Naive thymus-derived CD4-positive, alpha-beta T cell (primary cell): ENCODE results near the gene SF3B3. TPM values are rescaled to one million over a fixed set of nuclear protein-coding genes. Genes with fewer than 3 reads are reported as not detected.
"Not testable (repeated sequence)": the region's sequence is repeated elsewhere in the genome, so short reads cannot be mapped to it uniquely, and the experiment has no call there.

Experiments
- ATAC-seq: fragments of 150-1000 bp; cut with Tn5 transposase; 2 replicates; pipeline ENCODE4 v1.10.0; 2021; ENCODE audit warnings: mild to moderate bottlenecking, moderate library complexity
- CTCF ChIA-PET: fragments of 350-600 bp; sonication (Branson Sonifier 250); formaldehyde crosslinking; loops from one replicate; lab custom pipeline; 2021; ENCODE audit warnings: antibody characterized with exemption; lab: Charles Lee
- POLR2A ChIA-PET: fragments of 350-600 bp; sonication (Branson Sonifier 250); formaldehyde crosslinking; loops from one replicate; lab custom pipeline; 2021; ENCODE audit warnings: antibody characterized with exemption, inconsistent platforms; lab: Charles Lee
- DNase-seq, 9 donors: peaks; one replicate each; pipeline versions ENCODE4 v3.0.0 to v3.0.0-alpha.2; 2020 to 2022; ENCODE audit warnings: mixed read lengths in 1 of 9
- H3K27ac ChIP-seq: one replicate; pipeline ENCODE4 v1.7.0; 2013; ENCODE audit warnings: mild to moderate bottlenecking, low read depth, low read length, moderate library complexity
- H3K27me3 ChIP-seq, 2 donors: one replicate each; pipeline ENCODE4 v1.7.0; 2013; ENCODE audit warnings: low read length in 2 of 2, mild to moderate bottlenecking in 2 of 2, moderate library complexity in 2 of 2; ENCODE audit not compliant: control insufficient read depth in 2 of 2, insufficient read depth in 2 of 2
- H3K36me3 ChIP-seq, 3 experiments: 1 replicate in 2 of 3; 2 replicates in 1 of 3; pipeline ENCODE4 v1.7.0; 2013; ENCODE audit warnings: low read length in 3 of 3, mild to moderate bottlenecking in 3 of 3, moderate library complexity in 1 of 3; ENCODE audit not compliant: insufficient read depth in 3 of 3, control insufficient read depth in 2 of 3
- H3K4me1 ChIP-seq, 2 donors: one replicate each; pipeline ENCODE4 v1.7.0; 2013; ENCODE audit warnings: low read length in 2 of 2, mild to moderate bottlenecking in 2 of 2, moderate library complexity in 1 of 2; ENCODE audit not compliant: control insufficient read depth in 2 of 2, insufficient read depth in 2 of 2
- H3K4me3 ChIP-seq: 2 replicates; pipeline ENCODE4 v1.7.0; 2013; ENCODE audit warnings: mild to moderate bottlenecking, low read length
- H3K9me3 ChIP-seq, 3 experiments: 1 replicate in 2 of 3; 2 replicates in 1 of 3; pipeline ENCODE4 v1.7.0; 2013; ENCODE audit warnings: low read length in 3 of 3; ENCODE audit not compliant: control insufficient read depth in 2 of 3
- H3K27ac Mint-ChIP-seq, 9 donors: one replicate each; pipeline ENCODE4 v1.8.0; 2020 to 2022; ENCODE audit warnings: mixed read lengths in 9 of 9, mild to moderate bottlenecking in 8 of 9, moderate library complexity in 5 of 9, inconsistent platforms in 2 of 9
- H3K27me3 Mint-ChIP-seq, 5 donors: one replicate each; pipeline ENCODE4 v1.8.0; 2021 to 2022; ENCODE audit warnings: mixed read lengths in 5 of 5, mild to moderate bottlenecking in 1 of 5
- H3K36me3 Mint-ChIP-seq, 5 donors: one replicate each; pipeline ENCODE4 v1.8.0; 2020 to 2022; ENCODE audit warnings: mixed read lengths in 5 of 5, mild to moderate bottlenecking in 3 of 5, inconsistent platforms in 1 of 5
- H3K4me1 Mint-ChIP-seq, 7 donors: one replicate each; pipeline ENCODE4 v1.8.0; 2020 to 2022; ENCODE audit warnings: mixed read lengths in 7 of 7, mild to moderate bottlenecking in 3 of 7, inconsistent platforms in 1 of 7
- H3K4me3 Mint-ChIP-seq, 10 donors: one replicate each; pipeline ENCODE4 v1.8.0; 2020 to 2022; ENCODE audit warnings: mild to moderate bottlenecking in 10 of 10, mixed read lengths in 10 of 10, moderate library complexity in 6 of 10, inconsistent platforms in 2 of 10
- H3K9me3 Mint-ChIP-seq, 11 donors: one replicate each; pipeline ENCODE4 v1.8.0; 2020 to 2022; ENCODE audit warnings: mixed read lengths in 11 of 11, mild to moderate bottlenecking in 4 of 11, inconsistent platforms in 1 of 11, moderate library complexity in 1 of 11
- intact Hi-C, 2 donors: fragments of 100-400 bp; cut with micrococcal nuclease; formaldehyde crosslinking; loops; one replicate each; pipeline ENCODE4 v1.15.1; 2023
- polyA plus RNA-seq, 2 donors: library from polyadenylated mRNA; unstranded; fragments of 300-500 nt; fragmentation: Illumina TruSeq; gene quantifications; one replicate each; pipeline ENCODE4 v1.2.3, GENCODE V29; 2021
- total RNA-seq, 6 experiments: library from RNA in 5 of 6; stranded (reverse) in 5 of 6; gene quantifications; 1 replicate in 5 of 6; 2 replicates in 1 of 6; pipeline ENCODE4 v1.2.3 and lab custom pipeline; 2021 to 2026

The SF3B3 gene
- total and polyA plus RNA-seq, 7 experiments from 2014 or later: 69.0 to 415 (median 195) TPM

GRCh38 chr16:70523076-70523742, 407 bp upstream of the SF3B3 start, which contains the start of gene COG4:
Gene COG4, minus strand, starts transcription at chr16:70523554. Its CDS starts 11 bp downstream, at chr16:70523543.
- CTCF ChIA-PET: interaction anchor here (0.5 to 0.6 kb wide), 3 partner anchors 51 to 252 kb away, joined by 3 read pairs; no protein-coding TSS in a partner anchor
- no peaks in the 10 kb centered on the region for H3K9me3 ChIP-seq
- H3K4me3 ChIP-seq: peak within 1 kb of the TSS; percentile 100
- H3K27me3 ChIP-seq: no peaks in the 10 kb centered on the region
- peak within 1 kb of the TSS; percentile 95 for H3K27ac ChIP-seq
- DNase-seq (peak; percentile 72 to 94 (median 90)), ATAC-seq (peak; percentile 91)
- H3K27ac Mint-ChIP-seq: peak within 1 kb of the TSS; percentile 98 to 100 (median 99)
- POLR2A ChIA-PET: interaction anchor here (0.6 to 3.1 kb wide), 14 partner anchors 10 to 278 kb away, joined by 3 to 15 read pairs (median 4); partner anchors contain the start of genes DDX19A, EXOSC6 and VAC14
- peaks cover 30 to 66% (median 55%) of the 10 kb centered on the region in 7 donors for H3K4me1 Mint-ChIP-seq
- peaks cover 18 to 31% (median 20%) of the 10 kb centered on the region in 5 donors for H3K36me3 Mint-ChIP-seq
- H3K27me3 Mint-ChIP-seq: no peaks in the 10 kb centered on the region
- H3K4me1 ChIP-seq: peaks cover 27 to 41% of the 10 kb centered on the region in 2 donors
- peak within 1 kb of the TSS; percentile 93 to 100 (median 98) for H3K4me3 Mint-ChIP-seq
- peaks cover 0 to 22% (median 13%) of the 10 kb centered on the region in 3 experiments for H3K36me3 ChIP-seq
- H3K9me3 Mint-ChIP-seq: peaks cover 0 to 1% (median 0%) of the 10 kb centered on the region in 11 donors
- intact Hi-C loops: loop anchor here (1.0 to 10.0 kb wide), 16 partner anchors 14 to 1486 kb away; partner anchors contain the start of genes DDX19A (in 2 of the 2), FCSK (in 2 of the 2), ST3GAL2 (in 2 of the 2) and VAC14 (in 2 of the 2)

- CTCF ChIA-PET, H3K9me3 ChIP-seq, H3K27me3 Mint-ChIP-seq, H3K9me3 Mint-ChIP-seq, H3K27me3 ChIP-seq: not testable (repeated sequence)
- intact Hi-C loops: loop anchor here (2.0 to 10.0 kb wide), 5 partner anchors 236 to 1137 kb away; partner anchors contain the start of genes AARS1 (in 1 of the 2), CMTR2 (in 1 of the 2), EXOSC6 (in 1 of the 2) and PDPR (in 1 of the 2)
- Histone ChIP-seq H3K36me3 (peaks cover 7 to 30% (median 23%) of the 10 kb centered on the region in 3 experiments), H3K4me3 (peak overlapping the region; percentile 100), H3K27ac (peak overlapping the region; percentile 95), H3K4me1 (peaks cover 27 to 52% of the 10 kb centered on the region in 2 donors)
- DNase-seq (peak in 7 of 9 donors; percentile 17 to 68 (median 56)), ATAC-seq (peak; percentile 40)
- POLR2A ChIA-PET: interaction anchor here (0.6 to 3.1 kb wide), 16 partner anchors 9 to 275 kb away, joined by 3 to 10 read pairs (median 4); partner anchors contain the start of genes AARS1, DDX19A, EXOSC6 and ST3GAL2
- Mint-ChIP-seq H3K4me1 (peaks cover 32 to 78% (median 65%) of the 10 kb centered on the region in 7 donors), H3K4me3 (peak overlapping the region; percentile 93 to 100 (median 98)), H3K36me3 (peaks cover 20 to 34% (median 22%) of the 10 kb centered on the region in 5 donors), H3K27ac (peak overlapping the region; percentile 98 to 100 (median 99))
Measured at GRCh38 chr16:70524399-70524825, 796 bp downstream of the SF3B3 start.

GRCh38 chr16:70526403-70526802, 2.8 kb downstream of the SF3B3 start:
- peaks cover 0 to 1% (median 0%) of the 10 kb centered on the region in 11 donors for H3K9me3 Mint-ChIP-seq
- peaks cover 16 to 41% (median 35%) of the 10 kb centered on the region in 3 experiments for H3K36me3 ChIP-seq
- H3K27me3 ChIP-seq: no peaks in the 10 kb centered on the region
- peak overlapping the region; percentile 45 to 94 (median 75) for H3K27ac Mint-ChIP-seq
- H3K4me1 Mint-ChIP-seq: peaks cover 27 to 72% (median 61%) of the 10 kb centered on the region in 7 donors
- ChIA-PET CTCF (interaction anchor here (0.9 to 1.1 kb wide), 2 partner anchors 17 to 146 kb away, joined by 3 read pairs; no protein-coding TSS in a partner anchor), POLR2A (no interaction called here)
- H3K9me3 ChIP-seq: no peaks in the 10 kb centered on the region
- intact Hi-C loops: loop anchor here in 1 of 2 donors (10.0 kb wide), 1 partner anchor 412 kb away; the partner anchor contains the start of gene PDPR
- H3K36me3 Mint-ChIP-seq: peaks cover 20 to 39% (median 30%) of the 10 kb centered on the region in 5 donors
- H3K4me1 ChIP-seq: peaks cover 27 to 47% of the 10 kb centered on the region in 2 donors
- H3K4me3 Mint-ChIP-seq: peak overlapping the region; percentile 42 to 99 (median 74)
- DNase-seq (no peak), ATAC-seq (no peak)
- no peaks in the 10 kb centered on the region for H3K27me3 Mint-ChIP-seq
- no peak overlapping the region for H3K27ac ChIP-seq
- H3K4me3 ChIP-seq: no peak overlapping the region

GRCh38 chr16:70527315-70527996, 3.8 kb downstream of the SF3B3 start:
- peaks cover 20 to 41% (median 33%) of the 10 kb centered on the region in 5 donors for H3K36me3 Mint-ChIP-seq
- H3K27ac ChIP-seq: no peak overlapping the region

GRCh38 chr16:70529051-70529777, 5.6 kb downstream of the SF3B3 start:
- Mint-ChIP-seq H3K4me3 (peak overlapping the region in 7 of 10 donors; percentile 6 to 59 (median 42)), H3K27me3 (no peaks in the 10 kb centered on the region), H3K9me3 (peaks cover 0 to under 1% (median 0%) of the 10 kb centered on the region in 11 donors), H3K27ac (peak overlapping the region in 8 of 9 donors; percentile 32 to 82 (median 56)), H3K36me3 (peaks cover 18 to 48% (median 45%) of the 10 kb centered on the region in 5 donors), H3K4me1 (peaks cover 24 to 72% (median 59%) of the 10 kb centered on the region in 7 donors)
- ChIA-PET POLR2A (no interaction called here), CTCF (no interaction called here)
- DNase-seq (peak in 5 of 9 donors; percentile 7 to 28 (median 18)), ATAC-seq (peak; percentile 69)
- intact Hi-C loops: loop anchor here in 1 of 2 donors (10.0 kb wide), 1 partner anchor 414 kb away; the partner anchor contains the start of gene PDPR
- Histone ChIP-seq H3K27me3 (no peaks in the 10 kb centered on the region), H3K9me3 (no peaks in the 10 kb centered on the region), H3K4me3 (no peak overlapping the region), H3K36me3 (peaks cover 30 to 61% (median 58%) of the 10 kb centered on the region in 3 experiments), H3K27ac (peak overlapping the region; percentile 16), H3K4me1 (peaks cover 18 to 40% of the 10 kb centered on the region in 2 donors)

More at GRCh38 chr16:70527315-70527996, 3.8 kb downstream of the SF3B3 start:
- no peaks in the 10 kb centered on the region for H3K27me3 Mint-ChIP-seq
- H3K9me3 Mint-ChIP-seq: peaks cover 0 to 1% (median 0%) of the 10 kb centered on the region in 11 donors
- intact Hi-C loops: loop anchor here in 1 of 2 donors (10.0 kb wide), 1 partner anchor 413 kb away; the partner anchor contains the start of gene PDPR
- Histone ChIP-seq H3K9me3 (no peaks in the 10 kb centered on the region), H3K36me3 (peaks cover 24 to 51% (median 44%) of the 10 kb centered on the region in 3 experiments), H3K4me1 (peaks cover 22 to 40% of the 10 kb centered on the region in 2 donors), H3K27me3 (no peaks in the 10 kb centered on the region), H3K4me3 (no peak overlapping the region)
- H3K27ac Mint-ChIP-seq: peak overlapping the region in 7 of 9 donors; percentile 28 to 83 (median 72)
- DNase-seq: no peak
- CTCF ChIA-PET: no interaction called here
- ATAC-seq: no peak
- POLR2A ChIA-PET: no interaction called here
- H3K4me1 Mint-ChIP-seq: peaks cover 21 to 71% (median 59%) of the 10 kb centered on the region in 7 donors
- H3K4me3 Mint-ChIP-seq: peak overlapping the region in 9 of 10 donors; percentile 26 to 99 (median 60)
